Measurements from ENCODE around the gene TNFRSF12A. TPM values are rescaled to one million over a fixed set of nuclear protein-coding genes. Genes with fewer than 3 reads are reported as not detected.

TNFRSF12A gene
- 279 and 421 TPM in 2 replicates for total RNA-seq

GRCh38 chr16:3020247-3020603 lies at the start of gene TNFRSF12A:
TSS of gene TNFRSF12A (plus strand) at chr16:3020368. CDS start at chr16:3020398, 30 bp downstream.

DNA sequence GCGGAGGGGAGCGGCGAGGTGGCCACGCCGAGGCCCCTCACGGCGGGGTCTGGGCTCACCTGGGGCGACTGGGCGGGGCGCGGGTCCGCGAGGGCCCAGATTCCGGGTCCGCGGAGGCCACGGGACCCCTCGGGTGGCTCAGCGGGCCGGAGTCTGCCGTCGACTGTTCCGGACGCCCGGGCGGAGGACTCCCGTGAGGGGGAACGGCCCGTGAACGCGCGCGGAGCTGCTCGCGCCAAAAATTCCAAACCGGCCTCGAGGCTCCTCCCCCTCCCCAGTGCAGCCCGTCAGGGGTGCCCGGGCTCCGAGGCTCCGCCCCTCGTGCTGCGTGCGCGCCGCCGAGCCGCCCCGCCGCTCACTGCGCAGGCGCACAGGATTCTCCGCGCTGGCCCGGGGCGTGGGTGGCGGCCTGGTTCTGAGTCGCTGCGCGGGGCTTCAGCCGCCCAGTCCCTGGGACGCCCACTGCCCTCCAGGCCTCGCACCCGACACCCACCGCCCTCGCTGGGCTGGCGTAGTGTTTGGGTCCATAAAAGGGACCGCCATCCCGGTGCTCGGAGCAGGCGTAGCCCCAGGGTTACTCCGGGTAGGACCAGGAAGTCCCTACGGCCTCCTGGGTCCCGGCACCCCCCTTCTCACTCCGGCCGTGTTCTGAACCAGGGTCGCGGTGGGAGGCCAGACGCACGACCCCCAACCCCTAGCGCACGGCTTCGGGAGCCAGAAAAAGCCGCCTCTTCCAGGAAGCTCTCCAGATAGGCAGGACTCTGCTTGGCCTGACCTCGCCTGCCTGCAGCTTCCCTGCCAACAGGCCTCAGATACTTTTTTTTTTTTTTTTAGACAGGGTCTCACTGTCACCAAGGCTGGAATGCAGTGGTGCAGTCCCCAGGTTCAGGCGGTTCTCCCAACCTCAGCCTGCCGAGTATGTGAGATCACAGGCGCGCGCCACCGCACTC lies 39.7 kb upstream of the TNFRSF12A start, which contains the start of gene PKMYT1:
PKMYT1 (minus strand) TSS at position 220 of the 950 bp plus-strand sequence. CDS start 789 bp downstream, outside the sequence.

GRCh38 chr16:3012828-3013420 lies 7.2 kb upstream of the TNFRSF12A start, which contains the start of gene CLDN9:
TSS of gene CLDN9 (plus strand) at chr16:3012923. CDS start at chr16:3013363, 440 bp downstream.

GRCh38 chr16:3017794-3018506 lies 2.2 kb upstream of the TNFRSF12A start, which contains the start of gene CLDN6:
TSS of gene CLDN6 (minus strand) at chr16:3018183. CDS start at chr16:3016021, 2,162 bp downstream.

DNA sequence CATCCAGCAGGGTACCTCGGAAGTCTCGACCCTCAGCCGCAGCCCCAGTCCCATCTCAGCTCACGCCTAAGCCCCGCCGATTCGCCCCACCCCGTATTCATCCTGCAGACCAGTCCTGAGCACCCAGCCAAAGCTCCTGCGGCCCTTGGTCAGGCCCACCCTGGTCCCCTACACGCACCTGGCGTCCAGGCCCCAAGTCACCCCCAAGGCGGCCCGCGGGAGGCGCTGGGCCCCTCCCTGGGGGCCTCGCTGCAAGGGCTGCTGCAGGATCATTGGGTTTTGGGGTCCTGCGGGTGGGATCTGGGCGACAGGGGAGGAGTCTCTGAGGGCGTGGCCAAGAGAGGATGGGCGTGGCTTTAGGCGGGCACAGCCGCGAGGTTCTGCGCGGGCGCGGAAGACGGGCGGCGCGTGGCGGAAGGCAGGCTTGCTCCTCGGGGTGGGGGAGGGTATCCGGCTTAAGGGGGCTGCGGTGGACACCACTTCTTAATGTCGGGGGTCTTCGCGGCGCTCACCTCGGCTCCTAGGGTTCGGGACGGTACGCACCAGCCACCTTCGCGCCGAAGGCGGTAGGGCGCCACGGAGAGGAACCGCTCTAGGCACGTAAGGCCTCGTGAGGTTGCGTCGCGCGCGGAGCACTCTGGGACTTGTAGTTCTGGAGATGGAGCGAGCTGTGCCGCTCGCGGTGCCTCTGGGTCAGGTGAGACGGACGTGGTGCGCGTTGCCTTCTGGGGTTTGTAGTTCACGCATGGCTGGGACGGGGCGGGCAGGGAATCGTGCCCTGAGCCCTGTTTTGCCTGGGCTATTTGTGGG lies 3.7 kb downstream of the TNFRSF12A start, which contains the start of the genes HCFC1R1 and THOC6:
HCFC1R1 (minus strand) TSS at position 274 of the 810 bp plus-strand sequence; CDS start at position 273, 1 bp downstream.
THOC6 (plus strand) TSS at position 367 of the 810 bp plus-strand sequence; CDS start at position 659, 292 bp downstream.

DNA sequence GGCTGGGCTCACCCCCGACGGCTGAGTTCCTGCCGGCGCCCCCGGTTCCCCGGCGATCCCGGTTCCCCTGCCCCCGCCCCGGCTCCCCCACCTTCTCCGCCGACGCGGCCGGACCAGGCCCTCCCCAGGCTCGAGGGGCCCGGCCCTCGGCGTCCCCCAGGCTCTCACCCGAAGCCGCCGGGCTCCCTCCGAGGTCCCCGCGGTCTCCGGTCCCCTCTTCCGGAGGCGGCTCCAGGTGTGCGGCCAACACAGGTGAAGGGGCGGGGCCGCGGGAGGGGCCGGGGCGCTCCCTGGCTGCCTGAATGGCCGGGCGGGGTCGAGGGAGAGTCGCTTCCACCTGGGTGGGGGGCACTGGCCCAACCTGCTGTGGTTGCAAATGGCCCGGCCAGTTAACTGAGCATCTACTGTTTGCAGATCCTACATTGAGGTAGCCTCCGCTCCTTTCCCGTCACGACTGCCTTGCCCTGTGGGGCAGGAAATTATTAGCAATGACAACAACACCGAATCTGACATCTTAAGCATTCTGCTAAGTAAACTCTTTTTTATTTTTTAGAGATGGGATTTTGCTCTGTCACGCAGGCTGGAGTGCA lies 16.7 kb downstream of the TNFRSF12A start, which contains the start of gene BICDL2:
BICDL2 (minus strand) TSS at position 219 of the 590 bp plus-strand sequence. CDS start 1,448 bp downstream, outside the sequence.

GRCh38 chr16:3045758-3046640 lies 25.8 kb downstream of the TNFRSF12A start, which contains the start of gene MMP25:
TSS of gene MMP25 (plus strand) at chr16:3046561. CDS start at chr16:3046918, 357 bp downstream.

GRCh38 chr16:3065069-3065741 lies 45.0 kb downstream of the TNFRSF12A start, which contains the start of gene IL32:
TSS of gene IL32 (plus strand) at chr16:3065640. CDS start at chr16:3065812, 172 bp downstream.

Other genes starting within 250 kb of the TNFRSF12A start
- 180 and 232 TPM in 2 replicates for gene ELOB, start 243.1 kb upstream of the TNFRSF12A start, total RNA-seq
- not detected in 2 replicates for gene PRSS33, start 232.8 kb upstream of the TNFRSF12A start, total RNA-seq
- not detected in 2 replicates for gene PRSS41, start 221.9 kb upstream of the TNFRSF12A start, total RNA-seq
- gene PRSS21, start 203.1 kb upstream of the TNFRSF12A start, total RNA-seq = 3.8 and 4.6 TPM in 2 replicates
- 0.68 and 4.1 TPM in 2 replicates for gene ZG16B, start 190.1 kb upstream of the TNFRSF12A start, total RNA-seq
- gene PRSS22, start 162.2 kb upstream of the TNFRSF12A start, total RNA-seq = 7.5 and 54.4 TPM in 2 replicates
- gene FLYWCH2, start 137.2 kb upstream of the TNFRSF12A start, total RNA-seq = 52.8 and 69.7 TPM in 2 replicates
- 84.4 and 111 TPM in 2 replicates for gene FLYWCH1, start 108.4 kb upstream of the TNFRSF12A start, total RNA-seq
- 3.8 and 10.2 TPM in 2 replicates for gene KREMEN2, start 56.1 kb upstream of the TNFRSF12A start, total RNA-seq
- 6.5 and 8.8 TPM in 2 replicates for gene PAQR4, start 51.0 kb upstream of the TNFRSF12A start, total RNA-seq
- gene PKMYT1, start 39.9 kb upstream of the TNFRSF12A start, total RNA-seq = 0.34 and 0.50 TPM in 2 replicates
- gene CLDN9, start 7.4 kb upstream of the TNFRSF12A start, total RNA-seq = under 0.01 and 0.14 TPM in 2 replicates
- gene CLDN6, start 2.2 kb upstream of the TNFRSF12A start, total RNA-seq = under 0.01 and 0.14 TPM in 2 replicates
- 2.4 and 9.4 TPM in 2 replicates for gene HCFC1R1, start 3.6 kb downstream of the TNFRSF12A start, total RNA-seq
- 14.4 and 23.2 TPM in 2 replicates for gene THOC6, start 3.7 kb downstream of the TNFRSF12A start, total RNA-seq
- 23.3 and 27.3 TPM in 2 replicates for gene BICDL2, start 16.6 kb downstream of the TNFRSF12A start, total RNA-seq
- 0.21 and 0.34 TPM in 2 replicates for gene MMP25, start 26.2 kb downstream of the TNFRSF12A start, total RNA-seq
- 1.7 and 32.1 TPM in 2 replicates for gene IL32, start 45.3 kb downstream of the TNFRSF12A start, total RNA-seq
- gene ZSCAN10, start 78.9 kb downstream of the TNFRSF12A start, total RNA-seq = not detected in 2 replicates
- 17.4 and 17.8 TPM in 2 replicates for gene ZNF205, start 92.2 kb downstream of the TNFRSF12A start, total RNA-seq
- 13.7 and 22.8 TPM in 2 replicates for gene ZNF213, start 114.7 kb downstream of the TNFRSF12A start, total RNA-seq
- 0.14 TPM in 1 of 2 replicates, not detected in the other for gene OR1F1, start 167.8 kb downstream of the TNFRSF12A start, total RNA-seq
- 9.9 and 13.7 TPM in 2 replicates for gene ZNF200, start 214.8 kb downstream of the TNFRSF12A start, total RNA-seq
- under 0.01 and 0.07 TPM in 2 replicates for gene MEFV, start 236.3 kb downstream of the TNFRSF12A start, total RNA-seq

Data from nasal cavity respiratory epithelium epithelial cell of viscerocranial mucosa (primary cell).